ENCODE measurements around the gene SSPN.

GRCh38 chr12:26279908-26280307 is 84.5 kb downstream of the SSPN start:
- TF ChIP-seq YY1 (IDR thresholded peaks at IDR 0.05; ENCODE audit: low read depth) = no peak
- TF ChIP-seq NFIC (IDR thresholded peaks at IDR 0.05) = no peak
- TF ChIP-seq, protein P1, sequence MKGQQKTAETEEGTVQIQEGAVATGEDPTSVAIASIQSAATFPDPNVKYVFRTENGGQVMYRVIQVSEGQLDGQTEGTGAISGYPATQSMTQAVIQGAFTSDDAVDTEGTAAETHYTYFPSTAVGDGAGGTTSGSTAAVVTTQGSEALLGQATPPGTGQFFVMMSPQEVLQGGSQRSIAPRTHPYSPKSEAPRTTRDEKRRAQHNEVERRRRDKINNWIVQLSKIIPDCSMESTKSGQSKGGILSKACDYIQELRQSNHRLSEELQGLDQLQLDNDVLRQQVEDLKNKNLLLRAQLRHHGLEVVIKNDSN (IDR thresholded peaks at IDR 0.05) = no peak
- no peak for TF ChIP-seq TAF1 (IDR thresholded peaks at IDR 0.05; ENCODE audit: low read depth)
- TF ChIP-seq RAD21 (IDR thresholded peaks at IDR 0.05; ENCODE audit: low read depth) = no peak
- TF ChIP-seq FOXM1 (IDR thresholded peaks at IDR 0.05; ENCODE audit: borderline replicate concordance, low read depth) = no peak
- no peak for TF ChIP-seq EP300 (IDR thresholded peaks at IDR 0.05; ENCODE audit: borderline replicate concordance)
- no peak for TF ChIP-seq ZBTB7A (IDR thresholded peaks at IDR 0.05; ENCODE audit: low read depth)

Measured in Ishikawa (cell line).